T-helper 1 cell (primary cell): ENCODE data around the gene PRC1.
A peak's percentile ranks its signal among the peaks of the same experiment; 100 is the strongest.

Experiments
- DNase-seq, 5 donors: peaks; one replicate each; pipeline ENCODE4 v3.0.0-alpha.2; 2012 to 2020

PRC1 gene

GRCh38 chr15:90954712-90955623, 39.4 kb downstream of the PRC1 start, which contains the start of gene RCCD1:
Gene RCCD1, plus strand, starts transcription at chr15:90954884. Its CDS starts 1,851 bp downstream, at chr15:90956735.
- DNase-seq: peak; percentile 73 to 95 (median 83)

- no peak for DNase-seq
These were observed 40.2 kb downstream of the PRC1 start for GRCh38 chr15:90953947-90954711.

DNA sequence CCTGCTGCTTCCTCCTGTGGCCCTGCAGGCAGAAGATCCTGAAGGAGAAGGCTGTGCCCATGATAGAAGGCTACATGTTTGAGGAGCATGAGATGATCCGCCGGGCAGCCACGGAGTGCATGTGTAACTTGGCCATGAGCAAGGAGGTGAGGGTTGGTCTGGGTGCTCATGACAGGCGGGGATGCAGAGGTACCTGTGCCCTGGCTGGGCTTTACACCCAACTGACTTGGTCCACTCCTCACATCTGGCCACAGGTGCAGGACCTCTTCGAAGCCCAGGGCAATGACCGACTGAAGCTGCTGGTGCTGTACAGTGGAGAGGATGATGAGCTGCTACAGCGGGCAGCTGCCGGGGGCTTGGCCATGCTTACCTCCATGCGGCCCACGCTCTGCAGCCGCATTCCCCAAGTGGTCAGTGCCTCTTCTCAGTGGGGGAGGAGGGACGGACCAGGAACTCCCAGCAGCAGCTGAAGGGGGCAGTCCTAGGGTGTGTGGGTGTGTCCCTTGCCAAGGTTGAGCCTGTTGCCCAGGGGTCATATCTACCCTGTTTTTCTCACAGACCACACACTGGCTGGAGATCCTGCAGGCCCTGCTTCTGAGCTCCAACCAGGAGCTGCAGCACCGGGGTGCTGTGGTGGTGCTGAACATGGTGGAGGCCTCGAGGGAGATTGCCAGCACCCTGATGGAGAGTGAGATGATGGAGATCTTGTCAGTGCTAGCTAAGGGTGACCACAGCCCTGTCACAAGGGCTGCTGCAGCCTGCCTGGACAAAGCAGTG, 41.2 kb downstream of the PRC1 start:
- no peak for DNase-seq

DNA sequence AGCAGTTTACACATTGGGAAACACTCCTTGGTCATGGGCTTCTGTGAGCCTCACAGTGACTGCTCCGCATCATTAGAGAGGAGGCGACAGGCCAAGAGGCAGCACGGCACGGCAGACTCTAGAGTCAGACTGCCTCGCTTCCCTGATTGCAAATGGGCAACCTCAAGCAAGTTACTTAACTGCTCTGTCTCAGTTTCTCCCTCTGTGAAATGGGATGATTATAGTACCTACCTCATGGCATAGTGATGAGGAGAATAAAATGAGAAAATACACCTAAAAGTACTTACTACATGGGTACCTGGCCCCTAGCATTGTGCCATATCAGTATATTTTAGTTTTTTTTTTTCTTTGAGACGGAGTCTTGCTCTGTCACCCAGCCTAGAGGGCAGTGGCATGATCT, 43.7 kb downstream of the PRC1 start:
- DNase-seq: no peak

DNA sequence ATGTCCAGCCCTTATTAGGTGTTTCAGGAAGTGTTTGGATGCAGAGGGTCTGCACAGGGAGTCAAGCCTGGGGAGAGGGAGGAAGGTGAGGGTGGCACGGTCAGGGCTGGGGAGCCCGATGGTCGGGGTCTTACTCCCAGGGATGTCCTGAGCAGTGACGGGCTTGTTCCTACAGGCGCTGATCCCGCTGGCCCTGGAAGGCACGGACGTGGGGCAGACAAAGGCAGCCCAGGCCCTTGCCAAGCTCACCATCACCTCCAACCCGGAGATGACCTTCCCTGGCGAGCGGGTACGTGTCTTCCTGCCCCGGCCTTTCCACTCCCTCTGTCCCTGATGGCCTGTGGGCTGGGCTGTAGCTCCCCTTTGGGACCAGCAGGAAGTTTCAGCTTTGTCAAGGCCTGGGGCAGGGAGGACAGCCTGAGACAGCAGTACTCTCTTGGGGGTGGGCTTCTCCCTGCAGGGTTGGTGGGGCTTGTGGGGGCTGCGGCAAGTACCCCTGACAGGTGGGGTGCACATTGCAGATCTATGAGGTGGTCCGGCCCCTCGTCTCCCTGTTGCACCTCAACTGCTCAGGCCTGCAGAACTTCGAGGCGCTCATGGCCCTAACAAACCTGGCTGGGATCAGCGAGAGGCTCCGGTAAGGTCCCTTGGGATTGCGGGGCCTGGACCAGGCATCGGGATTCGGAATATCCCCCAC, 44.2 kb downstream of the PRC1 start:
- no peak for DNase-seq

DNA sequence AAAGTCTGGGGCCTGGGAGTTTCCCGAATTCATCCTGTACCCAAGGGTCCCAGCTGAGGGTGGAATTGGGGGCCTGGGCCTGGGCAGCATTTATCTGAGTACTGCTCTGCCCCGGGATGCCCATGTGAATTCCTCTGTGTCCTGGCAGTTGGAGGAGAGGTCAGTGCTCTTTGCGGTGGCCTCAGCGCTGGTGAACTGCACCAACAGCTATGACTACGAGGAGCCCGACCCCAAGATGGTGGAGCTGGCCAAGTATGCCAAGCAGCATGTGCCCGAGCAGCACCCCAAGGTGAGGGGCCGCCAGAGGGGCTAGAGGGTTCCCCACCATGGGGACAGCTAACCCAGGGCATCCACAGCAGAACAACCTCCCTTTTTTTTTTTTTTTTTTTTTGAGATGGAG, 45.8 kb downstream of the PRC1 start:
- DNase-seq: no peak

DNA sequence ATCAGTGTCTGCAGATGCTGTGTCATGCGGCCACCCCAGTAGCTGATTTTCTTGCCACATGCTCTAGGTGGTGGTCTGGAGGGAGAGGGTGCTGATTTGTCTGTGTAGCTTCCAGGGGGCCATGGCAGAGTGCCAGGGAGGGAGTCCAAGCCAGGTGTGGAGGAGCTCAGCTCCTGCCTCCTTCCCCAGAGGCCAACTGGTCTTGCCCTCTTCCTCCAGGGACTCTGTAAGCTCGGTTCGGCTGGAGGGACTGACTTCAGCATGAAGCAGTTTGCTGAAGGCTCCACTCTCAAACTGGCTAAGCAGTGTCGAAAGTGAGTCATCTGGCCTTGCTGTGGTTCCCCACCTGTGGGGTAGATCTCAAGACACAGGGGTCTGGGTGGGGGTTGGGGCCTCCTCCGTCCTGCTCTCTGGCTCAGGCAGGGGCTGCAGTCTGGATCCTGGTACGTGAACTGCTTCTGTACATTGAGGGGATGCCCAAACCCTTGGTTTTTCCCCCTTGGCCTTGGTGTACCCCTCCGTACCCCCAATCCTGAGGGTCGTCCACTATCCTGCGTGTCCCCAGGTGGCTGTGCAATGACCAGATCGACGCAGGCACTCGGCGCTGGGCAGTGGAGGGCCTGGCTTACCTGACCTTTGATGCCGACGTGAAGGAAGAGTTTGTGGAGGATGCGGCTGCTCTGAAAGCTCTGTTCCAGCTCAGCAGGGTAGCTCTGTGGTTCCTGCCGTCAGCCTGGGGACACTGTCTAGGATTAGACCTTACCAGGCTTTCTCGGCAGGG, 46.6 kb downstream of the PRC1 start:
- DNase-seq: no peak

DNA sequence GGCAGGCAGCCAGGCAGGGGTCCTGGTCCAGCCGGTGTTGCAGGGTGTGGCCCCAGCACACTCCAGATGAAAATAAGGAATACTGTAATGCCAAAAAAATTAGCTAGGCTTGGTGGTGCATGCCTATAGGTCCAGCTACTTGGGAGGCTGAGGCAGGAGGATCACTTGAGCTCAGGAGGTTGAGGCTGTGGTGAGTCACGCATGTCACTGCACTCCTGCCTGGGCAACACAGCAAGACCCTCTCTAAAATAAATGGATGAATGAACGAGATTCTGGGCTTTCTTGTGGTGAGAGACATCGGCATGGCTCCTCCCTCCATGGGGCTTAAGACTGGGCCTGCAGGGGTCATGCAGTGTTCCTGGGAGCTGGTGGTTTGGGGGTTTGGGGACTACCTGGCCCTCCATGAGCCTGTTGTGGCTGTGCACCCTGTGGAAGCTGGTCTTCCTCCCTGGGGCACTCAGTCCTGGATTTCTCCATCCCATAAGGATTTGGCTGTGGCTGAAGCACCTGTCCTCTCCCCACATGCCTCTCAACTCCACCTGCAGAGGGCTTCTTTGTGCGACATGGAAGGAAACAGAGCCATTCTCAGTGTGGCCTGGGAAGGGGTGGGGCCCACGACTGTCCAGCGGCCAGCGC, 47.3 kb downstream of the PRC1 start:
- DNase-seq: no peak

GRCh38 chr15:90946538-90946937, 47.8 kb downstream of the PRC1 start:
- no peak for DNase-seq

GRCh38 chr15:90945091-90945490, 49.2 kb downstream of the PRC1 start:
- DNase-seq: no peak

DNA sequence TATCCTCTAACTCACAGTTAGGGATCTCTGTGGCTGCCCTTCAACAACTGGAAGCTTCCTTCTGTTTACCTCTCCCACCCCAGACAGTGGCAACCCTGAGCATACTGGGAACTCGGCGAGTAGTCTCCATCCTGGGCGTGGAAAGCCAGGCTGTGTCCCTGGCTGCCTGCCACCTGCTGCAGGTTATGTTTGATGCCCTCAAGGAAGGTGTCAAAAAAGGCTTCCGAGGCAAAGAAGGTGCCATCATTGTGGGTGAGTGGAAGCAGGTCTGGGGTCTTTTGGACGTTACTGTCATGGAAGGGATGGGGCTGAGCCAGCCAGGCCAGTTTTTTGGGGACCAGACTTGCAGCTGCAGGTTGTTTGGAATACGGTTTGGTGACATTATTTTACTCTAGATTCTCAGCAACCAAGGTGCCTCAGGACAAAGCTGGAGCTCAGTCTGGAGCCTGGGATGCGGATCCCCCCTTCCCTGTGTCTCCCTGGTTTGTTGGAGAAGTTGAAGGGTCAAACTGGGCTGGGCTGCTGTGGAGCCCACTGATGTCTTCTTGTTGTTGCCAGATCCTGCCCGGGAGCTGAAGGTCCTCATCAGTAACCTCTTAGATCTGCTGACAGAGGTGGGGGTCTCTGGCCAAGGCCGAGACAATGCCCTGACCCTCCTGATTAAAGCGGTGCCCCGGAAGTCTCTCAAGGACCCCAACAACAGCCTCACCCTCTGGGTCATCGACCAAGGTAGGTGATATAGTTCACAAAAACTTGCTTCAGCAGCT, 51.8 kb downstream of the PRC1 start:
- no peak for DNase-seq

DNA sequence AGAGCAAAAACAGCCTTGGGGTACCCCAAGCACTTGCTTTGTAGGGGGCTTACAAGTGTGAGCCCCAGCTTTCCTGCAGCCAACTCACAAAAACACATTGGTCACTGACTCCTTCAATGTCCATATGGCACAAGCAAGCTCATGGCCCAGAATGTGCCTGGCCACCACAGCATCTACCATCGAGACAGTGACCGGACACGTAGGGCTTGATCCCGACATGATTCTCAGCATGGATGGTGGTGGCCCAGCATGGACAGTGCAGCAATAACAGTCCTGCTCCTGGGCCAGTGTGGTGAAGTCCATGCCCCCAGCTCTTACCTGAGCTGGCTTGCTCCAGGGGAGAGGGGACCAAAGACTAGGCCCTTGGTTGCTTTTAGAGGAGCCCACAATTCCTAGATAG, 53.3 kb downstream of the PRC1 start:
- DNase-seq: no peak

GRCh38 chr15:90939756-90940155, 54.6 kb downstream of the PRC1 start:
- no peak for DNase-seq

- no peak for DNase-seq
These were observed 56.1 kb downstream of the PRC1 start for GRCh38 chr15:90938261-90938660.

- no peak for DNase-seq
These were observed 57.5 kb downstream of the PRC1 start for GRCh38 chr15:90936823-90937222.

- peak; percentile 92 to 95 (median 94) for DNase-seq
These were observed 59.2 kb downstream of the PRC1 start, which contains the start of gene UNC45A for GRCh38 chr15:90934949-90935751. Gene UNC45A, plus strand, starts transcription at chr15:90935285. Its CDS starts 40 bp downstream, at chr15:90935325.

GRCh38 chr15:90934256-90934948, 59.9 kb downstream of the PRC1 start:
- peak; percentile 62 to 91 (median 80) for DNase-seq

GRCh38 chr15:90933301-90933700, 61.0 kb downstream of the PRC1 start:
- DNase-seq: no peak

DNA sequence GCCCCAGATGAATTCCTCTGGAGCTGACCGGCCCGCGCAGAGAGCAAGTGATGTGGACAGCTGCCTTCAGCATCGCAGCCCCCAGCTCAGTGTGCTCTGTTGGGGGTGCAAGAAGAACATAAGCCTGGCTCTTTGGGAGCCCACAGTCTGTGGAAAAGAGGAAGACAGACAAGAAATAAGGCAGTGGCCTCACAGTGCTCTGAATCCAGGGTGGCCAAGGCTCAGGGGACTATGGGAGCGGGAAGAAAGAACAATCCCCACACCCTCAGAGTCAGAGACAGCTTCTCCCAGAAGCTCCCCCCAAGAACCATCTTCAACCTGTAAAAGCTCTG, 61.7 kb downstream of the PRC1 start:
- no peak for DNase-seq
